IPS-NIHi7 (cell line): ENCODE measurements around the gene LYPD1.
A peak's percentile ranks its signal among the peaks of the same experiment; 100 is the strongest.
"Not testable (repeated sequence)": the region's sequence is repeated elsewhere in the genome, so short reads cannot be mapped to it uniquely, and the experiment has no call there.

Experiments
- DNase-seq: peaks from one replicate; pipeline ENCODE4 v3.0.0; 2012; ENCODE audit warnings: mixed read lengths; ENCODE audit errors: extremely low spot score

LYPD1 gene

DNA sequence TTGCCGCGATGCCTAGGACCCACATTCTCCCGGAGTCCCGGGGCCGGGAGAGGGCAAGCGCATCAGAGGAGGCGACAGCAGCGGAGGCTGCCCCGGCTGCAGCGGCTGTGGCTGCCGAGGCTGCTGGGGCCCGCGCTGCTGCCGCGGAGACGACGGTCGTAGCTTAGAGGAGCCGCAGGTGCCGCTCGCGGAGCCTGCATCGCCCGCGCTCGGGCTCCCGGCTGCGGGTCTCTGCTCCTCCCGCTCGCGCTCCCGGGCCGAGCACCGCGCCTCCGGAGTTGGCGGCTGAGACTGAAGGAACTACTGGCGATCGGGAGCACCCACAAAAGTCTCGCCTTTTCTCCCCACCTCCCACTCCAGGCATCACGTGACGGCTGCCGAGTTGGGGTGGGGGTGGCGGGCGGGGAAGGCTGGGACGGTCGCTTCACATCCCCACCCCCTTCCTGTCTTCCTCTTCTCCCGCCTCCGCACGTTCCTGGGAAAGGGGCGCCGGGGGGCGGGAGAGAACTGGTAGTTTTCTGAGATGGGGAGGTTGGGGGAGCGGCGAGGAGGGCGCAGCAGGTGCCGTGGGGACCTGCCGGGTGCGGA, at the start of gene LYPD1:
Gene LYPD1, minus strand, starts transcription at position 298 of the 588 bp plus-strand sequence. Its CDS starts 273 bp downstream, at position 25.
- peak; percentile 49 for DNase-seq

DNA sequence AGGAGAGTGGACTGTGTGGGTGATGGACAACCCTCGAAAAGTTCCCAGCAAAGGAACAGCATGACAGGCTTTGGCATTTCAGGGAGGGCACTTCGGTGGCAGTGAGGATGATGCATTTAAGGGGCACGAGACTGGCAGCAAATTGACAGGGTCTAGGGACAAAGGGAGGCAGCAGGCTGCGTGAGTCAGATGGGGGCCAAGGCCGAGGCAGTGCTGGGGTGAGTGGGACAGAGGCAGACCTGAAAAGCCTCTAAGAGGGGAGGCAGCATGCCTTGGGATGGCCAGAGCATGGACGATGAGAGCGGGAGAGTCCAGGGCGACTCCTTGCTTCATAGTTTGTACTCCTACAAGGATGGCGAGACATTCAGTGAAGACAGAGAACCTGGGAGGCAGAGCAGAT, 49.5 kb upstream of the LYPD1 start:
- DNase-seq, result no peak

DNA sequence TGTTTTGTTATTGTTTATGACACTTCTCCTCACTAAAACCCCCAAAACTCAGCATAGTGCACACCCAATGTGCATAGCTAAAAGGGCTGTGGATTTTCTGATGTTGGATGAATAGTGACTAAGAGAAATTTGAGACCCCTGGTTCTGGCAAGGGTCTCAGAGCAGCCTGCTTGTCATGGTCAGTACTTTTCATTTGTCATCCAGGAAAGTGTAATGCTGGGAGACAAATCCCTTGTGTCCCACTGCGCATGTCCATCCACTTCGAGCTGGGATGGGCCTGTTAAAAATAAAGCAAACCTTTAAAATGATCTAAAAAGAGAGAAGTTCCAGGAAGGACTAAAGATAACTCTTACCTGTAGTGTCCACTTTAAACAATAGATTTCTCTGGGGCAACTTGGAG, 46.9 kb upstream of the LYPD1 start:
- DNase-seq, result no peak

- no peak for DNase-seq
Measured at GRCh38 chr2:132715386-132716351, 45.7 kb upstream of the LYPD1 start.

- no peak for DNase-seq
Measured at GRCh38 chr2:132703396-132703795, 33.4 kb upstream of the LYPD1 start.

GRCh38 chr2:132701810-132702209, 31.8 kb upstream of the LYPD1 start:
- DNase-seq, result no peak

DNA sequence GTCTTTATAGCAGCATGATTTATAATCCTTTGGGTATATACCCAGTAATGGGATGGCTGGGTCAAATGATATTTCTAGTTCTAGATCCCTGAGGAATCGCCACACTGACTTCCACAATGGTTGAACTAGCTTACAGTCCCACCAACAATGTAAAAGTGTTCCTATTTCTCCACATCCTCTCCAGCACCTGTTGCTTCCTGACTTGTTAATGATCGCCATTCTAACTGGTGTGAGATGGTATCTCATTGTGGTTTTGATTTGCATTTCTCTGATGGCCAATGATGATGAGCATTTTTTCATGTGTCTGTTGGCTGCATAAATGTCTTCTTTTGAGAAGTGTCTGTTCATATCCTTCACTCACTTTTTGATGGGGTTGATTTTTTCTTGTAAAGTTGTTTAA, 29.8 kb upstream of the LYPD1 start:
- not testable (repeated sequence) for DNase-seq

DNA sequence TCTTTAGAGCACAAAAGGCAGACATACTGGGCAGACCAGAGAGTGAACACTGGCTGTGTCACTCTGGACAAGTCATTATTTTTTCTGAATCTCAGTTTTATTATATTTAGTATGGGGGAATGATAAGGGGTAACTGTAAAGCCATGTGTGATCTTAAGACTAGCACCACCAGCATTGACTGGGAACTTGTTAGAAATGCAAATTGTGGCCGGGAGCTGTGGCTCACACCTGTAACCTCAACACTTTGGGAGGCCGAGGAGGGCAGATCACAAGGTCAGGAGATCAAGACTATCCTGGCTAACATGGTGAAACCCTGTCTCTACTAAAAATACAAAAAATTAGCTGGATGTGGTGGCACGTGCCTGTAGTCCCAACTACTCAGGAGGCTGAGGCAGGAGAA, 28.3 kb upstream of the LYPD1 start:
- DNase-seq, result not testable (repeated sequence)

DNA sequence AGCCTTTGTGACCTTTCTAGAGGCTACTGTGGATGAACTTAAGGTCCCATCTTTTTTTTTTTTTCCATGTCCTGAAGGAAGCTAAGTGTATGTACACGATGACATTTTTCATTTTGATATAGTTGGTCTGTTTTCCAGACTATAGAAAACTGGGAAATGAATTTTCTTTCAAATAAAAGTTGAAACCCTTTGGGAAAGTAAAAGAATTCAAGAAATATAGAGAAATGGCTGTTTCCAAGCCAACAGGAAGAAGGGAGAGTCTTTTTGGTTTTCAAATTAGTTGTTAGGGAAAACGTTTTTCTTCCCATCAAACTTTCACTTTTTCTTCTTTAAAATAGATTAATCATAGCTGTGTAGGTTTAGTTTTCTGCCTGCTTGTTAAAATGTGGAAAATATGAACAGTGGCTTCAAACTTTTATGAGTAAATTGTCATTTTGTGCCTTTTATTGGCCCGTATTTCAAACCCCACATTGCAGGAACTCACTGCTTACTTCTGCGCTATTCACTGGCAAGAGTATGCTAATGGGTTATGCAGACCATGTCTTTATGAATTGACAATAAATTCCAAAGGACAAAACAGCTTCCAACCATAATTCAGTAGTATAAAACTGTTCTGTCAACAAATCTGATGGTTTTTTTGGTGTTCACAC, 27.7 kb upstream of the LYPD1 start:
- DNase-seq, result no peak

DNA sequence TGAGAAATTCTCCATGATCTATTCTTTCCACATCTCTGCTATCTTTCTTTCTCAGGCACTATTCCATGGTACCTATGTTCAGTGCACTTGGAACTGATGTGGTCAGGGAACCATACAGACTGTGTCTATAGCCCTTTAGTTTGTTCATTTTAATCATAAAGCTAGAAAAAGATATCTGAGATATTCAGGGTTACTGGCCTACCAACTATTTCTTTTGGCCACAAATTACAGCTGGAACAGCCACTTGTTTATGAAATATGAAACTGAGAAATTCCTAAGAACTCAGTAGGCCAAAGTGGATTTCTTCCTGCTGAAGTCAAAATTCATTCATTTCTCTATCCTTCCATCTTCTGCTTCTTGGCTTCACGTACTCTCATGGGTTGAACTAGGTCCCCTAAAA, 22.8 kb upstream of the LYPD1 start:
- DNase-seq, result no peak

DNA sequence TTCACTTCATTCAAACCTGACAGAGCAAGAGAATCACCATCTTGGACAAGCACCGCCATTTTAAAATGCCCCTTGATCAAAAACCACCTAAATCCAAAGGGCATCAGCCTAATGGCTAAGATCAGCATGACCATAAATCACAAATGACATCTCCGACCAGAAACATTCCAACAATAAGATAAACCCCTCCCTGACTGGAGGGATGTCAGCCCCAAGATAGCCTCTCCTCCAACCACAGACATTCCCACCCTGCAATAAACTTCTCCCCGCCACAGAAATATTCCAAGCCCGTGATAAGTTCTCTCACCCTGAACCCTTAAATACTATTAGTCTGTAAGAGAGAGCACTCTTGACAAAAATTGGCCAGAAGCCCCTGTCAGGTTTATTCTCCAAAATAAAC, 21.6 kb upstream of the LYPD1 start:
- DNase-seq, result no peak

DNA sequence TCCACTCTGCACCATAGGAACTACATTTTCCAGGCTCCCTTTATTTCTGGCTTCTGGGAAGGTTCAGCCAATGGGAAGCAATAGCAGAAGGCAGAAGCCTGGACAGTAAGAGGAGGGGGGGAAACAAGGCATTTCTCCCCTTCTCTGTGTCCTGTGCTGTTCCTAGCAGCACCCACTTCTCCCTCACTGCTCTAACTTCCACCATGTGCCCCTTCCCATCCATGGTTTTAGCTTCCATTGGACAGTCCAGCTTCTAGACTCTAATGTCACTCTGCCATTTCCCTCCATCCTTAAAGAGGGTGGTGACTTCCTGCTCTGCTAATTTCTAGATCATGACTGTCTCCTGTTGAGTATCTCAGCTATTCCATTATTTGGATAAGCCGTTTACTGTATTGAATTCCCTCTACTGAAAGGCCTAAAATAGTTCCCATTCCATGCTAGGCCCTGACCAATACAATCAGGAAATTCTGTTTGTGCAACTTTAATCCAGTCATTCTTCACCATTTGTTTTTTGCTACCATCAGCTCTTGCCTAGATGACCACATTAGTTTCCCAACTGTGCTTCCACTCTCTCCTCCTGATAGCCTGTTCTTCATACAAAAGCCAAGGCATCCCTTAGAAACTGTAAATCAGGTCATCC, 20.8 kb upstream of the LYPD1 start:
- DNase-seq, result no peak

GRCh38 chr2:132681766-132682165, 11.8 kb upstream of the LYPD1 start:
- DNase-seq, result no peak

GRCh38 chr2:132680544-132680943, 10.5 kb upstream of the LYPD1 start:
- no peak for DNase-seq

DNA sequence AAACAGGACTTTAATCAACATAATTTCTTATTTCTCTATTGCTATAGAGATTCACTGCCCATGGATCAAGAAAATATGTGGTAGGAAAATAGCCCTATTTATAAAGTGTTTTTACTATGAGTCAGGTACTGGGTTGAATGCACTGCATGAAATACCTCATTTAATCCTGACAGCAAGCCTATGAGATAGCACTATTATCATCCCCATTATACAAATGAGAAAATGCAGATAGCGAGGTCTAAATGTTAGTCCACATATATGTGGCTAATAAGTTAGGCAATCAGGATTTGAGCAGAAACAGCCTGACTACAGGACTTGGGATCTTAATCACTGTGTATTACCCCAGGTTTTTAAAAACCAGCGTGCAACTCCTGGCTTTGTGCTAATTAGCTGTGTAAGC, 8.5 kb upstream of the LYPD1 start:
- DNase-seq, result no peak

DNA sequence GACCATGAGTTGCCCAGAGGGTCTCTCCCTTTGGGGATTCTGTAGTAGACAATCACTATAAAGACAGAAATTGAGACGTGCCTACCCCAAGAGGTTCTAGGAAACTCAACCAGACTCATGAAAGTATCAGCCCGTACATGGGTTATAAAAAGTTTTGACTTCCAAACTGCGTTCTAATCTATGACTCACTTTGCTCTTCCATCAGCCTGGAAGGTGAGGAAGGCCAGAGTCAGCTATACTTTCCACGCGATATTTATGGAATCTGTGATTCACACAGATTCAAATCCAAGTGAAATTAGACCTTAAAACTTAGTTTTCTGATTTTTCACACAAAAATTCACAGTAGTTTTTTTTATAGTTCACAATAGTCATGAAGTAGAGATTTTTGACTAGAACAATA, 7.7 kb upstream of the LYPD1 start:
- no peak for DNase-seq

DNA sequence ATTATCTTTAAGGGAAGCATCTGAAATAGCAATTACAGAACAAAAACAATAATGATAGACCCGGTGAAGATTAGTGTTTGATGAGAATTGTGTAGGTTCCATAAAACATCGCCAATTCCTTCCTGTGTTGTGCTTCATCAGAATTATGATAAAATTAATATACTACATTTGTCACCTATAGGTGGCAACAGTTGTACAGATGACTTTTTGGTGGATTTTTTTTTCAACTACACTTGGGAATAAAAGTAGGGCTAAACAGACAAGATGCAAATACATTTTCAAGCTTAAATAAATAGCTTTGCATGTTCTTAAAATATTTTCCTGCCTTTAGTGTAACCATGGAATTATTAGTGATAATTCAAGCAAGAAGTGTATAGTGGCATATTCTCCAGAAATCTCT, 7.0 kb upstream of the LYPD1 start:
- no peak for DNase-seq

DNA sequence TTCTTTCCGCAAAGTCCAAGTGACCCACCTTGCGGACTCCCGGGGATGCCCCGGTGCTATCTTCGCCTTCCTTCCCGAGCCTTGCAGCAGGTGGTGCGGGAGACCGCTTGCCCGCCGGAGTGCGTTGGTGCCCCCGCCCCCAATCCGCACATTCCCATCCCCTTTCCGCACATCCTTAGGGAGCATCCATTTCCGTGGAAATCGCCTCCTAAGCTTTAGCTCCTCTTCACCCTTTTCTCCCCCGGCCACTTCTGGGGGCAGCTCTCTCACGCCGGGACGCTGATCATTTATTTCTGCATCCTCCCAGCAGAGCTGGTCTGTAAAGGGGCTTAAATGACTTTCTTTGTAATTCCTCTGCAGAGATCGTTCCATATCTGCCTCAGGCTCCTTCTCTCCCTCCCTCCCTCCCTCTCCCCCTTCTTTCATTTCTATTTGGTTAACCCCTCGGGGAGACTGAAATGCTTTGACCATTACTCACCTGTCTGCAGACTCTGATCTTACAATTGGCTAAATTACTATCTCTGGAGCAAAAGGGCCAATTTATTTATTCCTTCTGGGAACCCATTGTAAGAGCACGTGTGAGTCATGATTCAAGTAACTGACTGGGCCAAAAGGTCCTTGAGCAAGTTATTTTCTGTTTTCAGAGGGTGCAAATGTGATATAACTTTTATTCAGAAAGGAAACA, 1.3 kb upstream of the LYPD1 start:
- DNase-seq, result peak; percentile 43

DNA sequence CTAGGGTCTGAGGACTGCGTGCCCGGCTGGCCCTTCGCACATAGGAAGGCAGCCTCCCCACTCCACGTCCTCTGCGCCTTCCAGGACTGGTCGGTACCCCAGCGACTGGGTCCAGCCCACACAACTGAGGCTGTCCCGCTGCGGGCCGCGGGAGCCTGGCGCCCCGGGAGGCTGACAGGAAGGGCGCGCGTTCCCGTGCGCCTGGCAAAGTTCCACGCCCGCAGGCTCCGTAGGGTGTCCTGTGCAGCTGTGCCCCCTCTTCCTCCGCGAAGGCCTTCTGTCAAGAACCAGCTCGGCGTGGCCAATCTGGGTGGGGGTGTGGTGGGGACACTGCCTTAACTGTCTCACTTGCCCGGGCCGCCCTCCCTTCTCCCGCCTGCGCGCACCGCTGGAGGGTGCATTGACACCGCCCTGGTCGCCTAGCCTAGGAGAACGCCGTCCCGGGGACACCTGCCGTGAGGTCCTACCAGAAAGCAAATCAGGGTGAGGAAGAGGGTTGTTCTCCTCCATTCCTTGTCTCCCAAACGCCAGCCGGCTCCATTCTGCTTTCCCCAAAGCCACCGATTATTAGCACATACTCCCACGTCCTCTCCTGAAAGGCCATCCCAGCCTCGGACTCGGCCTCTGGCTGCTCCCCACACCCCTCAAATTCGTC, 618 bp upstream of the LYPD1 start:
- peak; percentile 18 for DNase-seq

- DNase-seq, result peak; percentile 24
Measured at GRCh38 chr2:132668987-132669907, 758 bp downstream of the LYPD1 start.
